Left colon (tissue), 2 donors: ENCODE results near the gene PCYT1B. TPM values are rescaled to one million over a fixed set of nuclear protein-coding genes. Genes with fewer than 3 reads are reported as not detected.
"Not testable (repeated sequence)": the region's sequence is repeated elsewhere in the genome, so short reads cannot be mapped to it uniquely, and the experiment has no call there.

Experiments
- ATAC-seq: fragments of 200-7000 bp; cut with Tn5 transposase; one replicate; pipeline ENCODE4 v1.9.1; 2020; ENCODE audit warnings: mild to moderate bottlenecking, moderate library complexity
- DNase-seq, 2 donors: peaks; one replicate each; pipeline ENCODE4 v3.0.0-alpha.2; 2020
- intact Hi-C, 2 donors: fragments of 100-400 bp; cut with DNase I in 1 of 2; cut with micrococcal nuclease in 1 of 2; formaldehyde crosslinking; loops; one replicate each; pipeline versions ENCODE4 v1.11.2 to v1.14.0; 2022; cut with DNase I, micrococcal nuclease
- long read RNA-seq: library from polyadenylated mRNA; unstranded; transcript quantifications from one replicate; pipeline ENCODE4 v2.0.0, GENCODE V29; 2021
- total RNA-seq, 2 donors: library from RNA; stranded (reverse); fragmentation: NEBNext Ultra II Directional; extraction: Animal tissue kit (Norgen Biotek cat#: 25700); gene quantifications; one replicate each; pipeline ENCODE4 v1.2.1, GENCODE V29; 2021
- donor health status: DM: no; HTN: no; CAD: no.
- donor health status: DM: yes; HTN: yes; CAD: no.

The PCYT1B gene
- total RNA-seq, result under 1 TPM in 1 of 2 donors, not detected in 1; 0.28 TPM
- long read RNA-seq, result 0 reads

- DNase-seq, result peak; percentile 29 to 52
- ATAC-seq, result peak; percentile 79
- intact Hi-C loops, result no loop called here
Measured at GRCh38 chrX:24647257-24648058, at the start of gene PCYT1B. Gene PCYT1B (minus strand): TSS chrX:24647347. CDS start chrX:24647105, 242 bp downstream.

DNA sequence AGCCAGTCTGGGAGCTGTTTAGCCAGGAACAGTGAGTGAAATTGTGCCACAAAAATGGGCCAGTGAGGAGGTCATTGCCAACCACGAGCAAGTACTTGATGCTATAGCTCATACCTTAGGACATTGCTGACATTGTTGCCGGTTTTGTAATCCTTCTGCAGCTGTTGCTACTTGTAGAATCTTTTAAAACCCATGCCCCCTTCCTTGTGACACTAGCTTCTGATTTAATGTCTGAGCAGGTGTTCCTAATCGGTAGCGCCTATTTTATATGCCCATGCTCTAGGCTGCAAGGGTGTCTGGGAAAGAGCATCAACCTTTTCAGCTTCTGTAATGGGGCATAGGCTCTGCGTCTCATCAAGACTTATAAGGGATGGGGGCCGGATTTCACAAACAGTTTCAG lies 49.1 kb upstream of the PCYT1B start:
- no peak for ATAC-seq
- intact Hi-C loops, result no loop called here

GRCh38 chrX:24694825-24695224 lies 47.7 kb upstream of the PCYT1B start:
- intact Hi-C loops, result no loop called here
- ATAC-seq (no peak), DNase-seq (no peak)

More for the DNA sequence above, 49.1 kb upstream of the PCYT1B start:
- DNase-seq, result no peak

DNA sequence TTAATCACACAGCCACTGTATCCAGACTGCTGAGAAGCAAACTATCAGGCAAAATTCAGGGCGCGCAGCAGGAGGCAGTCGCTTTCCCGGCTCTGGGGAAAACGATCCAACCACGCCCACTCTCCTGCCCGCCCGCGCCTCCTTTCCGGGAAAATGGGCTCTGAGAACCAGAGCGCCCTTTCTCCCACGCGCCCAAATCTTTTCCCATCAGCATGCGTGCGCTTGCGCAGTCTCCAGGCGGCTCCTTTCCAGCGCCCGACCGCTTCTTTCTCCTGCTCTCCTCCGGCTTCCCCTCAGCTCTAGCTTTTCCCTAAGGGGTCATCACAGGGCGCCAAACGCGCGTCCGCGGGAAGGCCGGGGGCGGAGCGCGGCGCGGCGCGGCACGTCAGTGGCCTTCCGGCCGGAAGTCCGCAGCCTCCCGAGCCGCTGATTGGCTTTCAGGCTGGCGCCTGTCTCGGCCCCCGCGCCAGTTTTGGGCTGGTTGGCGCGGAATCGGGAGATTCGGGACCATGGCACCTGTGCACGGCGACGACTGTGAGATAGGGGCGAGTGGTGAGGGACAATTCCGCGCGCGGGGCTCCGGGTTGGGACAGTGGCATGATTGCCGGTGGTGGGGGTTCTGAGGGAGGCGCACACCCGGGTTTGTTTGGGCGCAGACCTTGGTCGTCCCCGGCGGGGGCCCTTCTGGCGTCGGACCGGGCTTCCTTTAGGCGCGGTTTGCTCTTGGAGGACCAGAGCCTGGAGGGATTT lies 46.5 kb upstream of the PCYT1B start, which contains the start of gene POLA1:
POLA1 (plus strand) TSS at position 466 of the 750 bp plus-strand sequence; CDS start at position 510, 44 bp downstream.
- intact Hi-C loops, result no loop called here

DNA sequence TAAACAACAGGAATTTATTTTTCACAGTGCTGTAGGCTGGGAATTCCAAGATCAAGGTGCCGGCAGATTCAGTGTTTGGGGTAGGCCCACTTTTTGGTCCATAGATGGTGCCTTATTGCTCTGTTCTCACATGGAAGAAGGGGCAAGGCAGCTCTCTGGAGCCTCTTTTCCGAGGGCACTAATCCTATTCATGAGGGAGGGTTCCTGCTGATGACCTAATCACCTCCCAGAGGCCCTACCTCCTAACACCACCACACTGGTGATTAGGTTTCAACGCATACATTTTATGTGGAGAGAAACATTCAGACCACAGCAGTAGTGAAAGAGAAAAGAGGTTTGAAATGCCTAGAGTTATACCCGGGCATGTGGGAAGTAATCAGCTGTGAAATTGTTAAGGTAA lies 45.2 kb upstream of the PCYT1B start:
- ATAC-seq, result no peak
- DNase-seq, result no peak
- intact Hi-C loops, result no loop called here

More for the DNA sequence above, 46.5 kb upstream of the PCYT1B start, which contains the start of gene POLA1:
- DNase-seq (peak; percentile 88 to 92), ATAC-seq (peak; percentile 98)

GRCh38 chrX:24684048-24684447 lies 36.9 kb upstream of the PCYT1B start:
- DNase-seq (no peak), ATAC-seq (no peak)
- intact Hi-C loops, result no loop called here

GRCh38 chrX:24682739-24683432 lies 35.7 kb upstream of the PCYT1B start:
- ATAC-seq (no peak), DNase-seq (no peak)
- intact Hi-C loops, result no loop called here

DNA sequence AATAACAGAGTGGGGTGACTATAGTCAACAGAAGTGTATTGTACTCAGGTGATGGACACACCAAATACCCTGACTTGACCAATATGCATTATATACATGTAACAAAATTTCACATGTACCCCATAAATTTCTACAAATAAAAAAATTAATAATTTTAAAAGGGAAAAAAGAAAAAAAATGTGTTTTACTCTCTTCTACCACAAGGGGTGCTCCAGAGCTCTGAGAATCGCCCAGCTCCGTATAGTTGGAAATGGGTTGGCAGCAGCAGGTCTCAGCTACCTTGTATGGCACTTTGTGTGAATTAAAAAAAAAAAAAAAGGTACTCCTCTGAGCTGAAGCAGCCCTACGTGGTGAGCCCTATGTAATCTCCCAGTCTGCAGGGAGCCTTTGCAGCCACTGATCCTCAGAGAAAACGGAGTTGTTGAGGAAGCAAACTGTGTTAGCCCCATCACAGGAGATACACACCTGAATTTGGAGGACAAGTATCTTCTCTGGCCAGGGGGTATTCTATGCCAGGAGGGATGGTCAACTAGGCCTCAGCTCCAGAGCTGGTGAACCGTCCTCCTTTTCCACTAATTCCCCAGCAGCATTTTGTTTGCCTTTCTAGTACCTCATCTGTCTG lies 29.4 kb upstream of the PCYT1B start:
- ATAC-seq (peak; percentile 39), DNase-seq (no peak)
- intact Hi-C loops, result no loop called here

GRCh38 chrX:24673424-24673823 lies 26.3 kb upstream of the PCYT1B start:
- no peak for DNase-seq
- intact Hi-C loops, result no loop called here
- ATAC-seq, result no peak

DNA sequence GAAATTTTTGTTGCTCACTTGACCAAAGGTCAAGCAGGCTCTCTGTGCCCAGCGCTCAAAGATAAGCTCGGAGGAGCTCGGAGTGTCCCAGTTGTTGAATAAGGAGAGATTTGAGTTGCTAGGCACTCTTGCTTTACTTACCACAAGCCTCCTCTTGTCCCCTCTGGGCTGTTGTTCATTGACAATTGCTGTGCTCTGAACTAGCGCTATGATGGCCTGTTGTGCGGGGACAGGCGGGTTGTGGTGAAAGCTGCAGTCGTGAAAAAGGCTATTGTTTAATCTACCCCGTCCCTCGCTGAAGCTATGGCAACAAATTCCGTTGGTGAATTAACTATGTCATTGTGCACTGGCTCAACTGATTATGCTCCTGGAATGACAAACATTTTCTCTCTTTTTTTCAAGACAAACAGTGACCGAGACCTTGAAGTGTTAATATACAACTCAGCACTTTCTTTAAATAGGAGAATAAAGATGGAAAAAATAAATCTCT lies 25.6 kb upstream of the PCYT1B start:
- DNase-seq (no peak), ATAC-seq (peak; percentile 48)
- intact Hi-C loops, result no loop called here

DNA sequence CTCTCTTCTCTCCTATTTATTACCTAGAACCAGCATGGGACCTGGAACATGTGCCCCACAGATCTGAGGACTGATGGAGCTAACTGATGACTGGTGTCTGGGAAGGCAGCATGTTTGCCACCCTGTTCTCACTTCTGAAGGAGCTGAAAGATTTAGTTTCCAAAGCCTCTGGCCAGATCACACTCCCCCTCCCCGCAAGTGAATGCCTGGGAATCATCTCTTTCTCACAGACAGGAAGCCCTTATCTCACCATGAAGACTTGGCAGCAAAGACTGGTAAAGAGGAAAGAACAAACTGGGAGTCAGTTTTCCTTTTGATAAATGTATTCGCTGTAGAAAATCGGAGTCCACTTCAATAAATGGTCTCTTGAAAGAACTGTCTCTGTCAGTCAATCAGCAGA lies 21.0 kb upstream of the PCYT1B start:
- intact Hi-C loops, result no loop called here
- DNase-seq (no peak), ATAC-seq (no peak)

DNA sequence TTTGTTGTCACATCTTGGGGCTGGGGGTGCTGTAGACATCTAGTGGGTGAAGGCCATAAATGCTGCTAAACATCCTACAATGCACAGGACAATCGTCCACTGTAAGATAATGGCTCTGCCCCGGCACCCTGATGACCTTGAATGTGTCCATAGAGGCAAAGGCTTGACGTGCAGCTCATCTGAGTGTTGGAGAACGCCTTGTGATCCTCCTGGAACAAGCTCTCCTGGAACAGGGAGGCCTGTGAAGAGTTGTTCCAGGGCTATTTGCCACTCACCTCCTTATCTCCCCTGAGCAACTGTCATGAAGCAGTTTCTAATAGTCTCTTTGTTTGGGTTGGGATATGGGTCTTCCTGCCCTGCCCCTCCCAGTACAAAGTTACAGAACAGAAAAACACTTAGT lies 15.2 kb upstream of the PCYT1B start:
- ATAC-seq (no peak), DNase-seq (no peak)
- intact Hi-C loops, result no loop called here

DNA sequence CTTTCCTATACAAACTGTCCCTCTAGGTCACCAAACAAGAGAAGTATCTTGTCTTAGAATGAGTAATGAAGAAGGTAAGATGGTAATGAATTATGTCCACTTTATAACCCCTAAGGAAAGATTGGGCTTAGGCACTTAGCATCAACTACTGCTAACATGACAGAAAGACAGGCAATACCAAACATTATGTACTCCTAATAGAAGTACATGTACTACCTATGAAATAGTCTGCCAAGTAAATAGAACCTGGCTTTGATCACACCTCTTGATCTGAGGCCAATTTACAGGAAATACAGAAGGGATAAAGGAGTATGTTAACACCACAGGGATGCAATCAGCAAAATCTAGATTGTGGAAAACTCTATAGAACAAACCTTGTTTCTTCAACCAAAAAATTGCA lies 14.1 kb upstream of the PCYT1B start:
- ATAC-seq (no peak), DNase-seq (no peak)
- intact Hi-C loops, result no loop called here

GRCh38 chrX:24659646-24660045 lies 12.5 kb upstream of the PCYT1B start:
- no peak for ATAC-seq
- DNase-seq, result no peak
- intact Hi-C loops, result no loop called here

- ATAC-seq, result no peak
- no peak for DNase-seq
- intact Hi-C loops, result no loop called here
Measured at GRCh38 chrX:24659106-24659505, 12.0 kb upstream of the PCYT1B start.

DNA sequence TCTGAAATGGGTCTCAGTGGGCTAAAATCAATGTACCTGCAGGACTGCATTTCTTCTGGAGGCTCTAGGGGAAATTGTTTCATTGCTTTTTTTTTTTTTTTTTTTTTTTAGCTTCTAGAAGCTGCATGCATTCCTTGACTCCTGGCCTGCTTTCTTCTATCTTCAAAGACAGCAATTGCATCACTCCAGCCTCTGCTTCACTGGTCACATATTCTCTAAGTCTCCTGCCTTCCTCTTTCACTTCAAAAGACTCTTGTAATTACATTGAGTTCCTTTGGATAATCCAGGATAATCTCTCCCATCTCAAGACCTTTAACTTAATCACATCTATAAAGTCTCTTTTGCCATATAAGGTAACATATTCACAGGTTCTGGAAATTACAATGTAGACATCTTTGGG lies 11.3 kb upstream of the PCYT1B start:
- intact Hi-C loops, result no loop called here
- no peak for DNase-seq
- ATAC-seq, result no peak

- intact Hi-C loops, result no loop called here
- ATAC-seq (no peak), DNase-seq (no peak)
Measured at GRCh38 chrX:24657671-24658386, 10.7 kb upstream of the PCYT1B start.

- DNase-seq, intact Hi-C loops, ATAC-seq: not testable (repeated sequence)
Measured at GRCh38 chrX:24655679-24656078, 8.5 kb upstream of the PCYT1B start.
